HG03457 (cell line): ENCODE results near the gene TMEM81.

ENCODE experiments used
- ATAC-seq: cut with Tn5 transposase; IDR thresholded peaks from one replicate; pipeline ENCODE4 v1.9.1; 2021; ENCODE audit warnings: moderate number of reproducible peaks; ENCODE audit not compliant: unreplicated experiment

TMEM81 gene

DNA sequence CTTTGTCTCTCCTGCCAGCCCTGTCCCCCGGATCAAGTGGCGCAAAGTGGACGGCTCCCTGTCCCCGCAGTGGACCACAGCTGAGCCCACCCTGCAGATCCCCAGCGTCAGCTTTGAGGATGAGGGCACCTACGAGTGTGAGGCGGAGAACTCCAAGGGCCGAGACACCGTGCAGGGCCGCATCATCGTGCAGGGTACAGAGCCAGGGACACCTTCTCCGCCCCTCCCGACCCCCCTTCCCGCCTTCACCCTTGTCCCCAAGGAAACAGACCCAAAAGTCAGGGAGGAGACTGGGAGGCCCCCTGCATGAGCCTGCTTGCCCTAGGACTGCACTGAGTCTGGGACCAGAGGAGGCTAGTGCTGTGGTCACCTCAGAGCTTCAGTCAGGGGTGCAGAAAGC, 23.0 kb downstream of the TMEM81 start:
- no peak for ATAC-seq

DNA sequence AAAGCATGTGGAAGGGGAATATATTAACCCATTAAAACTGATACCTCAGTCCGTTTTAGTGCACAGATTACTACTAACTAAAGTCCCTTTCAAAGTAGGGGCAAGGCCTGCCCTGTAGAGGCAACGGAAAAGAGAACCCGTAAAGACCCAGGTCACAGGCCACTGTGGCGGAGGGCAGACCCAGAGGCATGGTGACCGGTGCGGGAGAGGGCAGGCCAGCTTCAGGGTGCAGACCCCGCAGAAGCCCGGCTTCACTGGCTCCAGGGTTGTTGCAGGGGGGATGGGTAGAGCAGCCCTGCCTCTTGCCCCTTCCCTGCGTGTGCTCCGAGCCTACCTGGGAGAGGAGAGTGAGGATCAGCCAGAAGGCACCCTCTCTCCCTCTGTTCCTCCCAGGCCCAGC, 23.5 kb downstream of the TMEM81 start:
- ATAC-seq = no peak

DNA sequence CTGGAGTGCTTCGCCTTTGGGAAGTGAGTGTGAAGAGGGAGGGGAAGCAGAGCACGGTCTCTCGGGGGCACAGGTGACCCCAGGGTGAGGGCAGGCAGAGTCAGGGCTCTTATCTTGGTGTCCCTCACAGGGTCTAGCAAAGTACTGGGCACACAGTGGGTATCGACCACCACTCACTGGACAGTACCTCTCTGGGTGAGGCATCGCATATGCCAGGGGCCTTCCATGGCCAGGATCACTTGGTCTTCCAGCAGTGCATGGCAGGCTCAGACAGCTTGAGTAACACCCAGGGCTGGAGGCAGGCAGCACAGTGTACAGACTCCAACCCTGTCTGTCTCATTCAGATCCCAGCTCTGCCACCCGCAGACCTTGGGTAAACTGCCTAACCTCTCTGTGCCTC, 24.6 kb downstream of the TMEM81 start:
- ATAC-seq = no peak

DNA sequence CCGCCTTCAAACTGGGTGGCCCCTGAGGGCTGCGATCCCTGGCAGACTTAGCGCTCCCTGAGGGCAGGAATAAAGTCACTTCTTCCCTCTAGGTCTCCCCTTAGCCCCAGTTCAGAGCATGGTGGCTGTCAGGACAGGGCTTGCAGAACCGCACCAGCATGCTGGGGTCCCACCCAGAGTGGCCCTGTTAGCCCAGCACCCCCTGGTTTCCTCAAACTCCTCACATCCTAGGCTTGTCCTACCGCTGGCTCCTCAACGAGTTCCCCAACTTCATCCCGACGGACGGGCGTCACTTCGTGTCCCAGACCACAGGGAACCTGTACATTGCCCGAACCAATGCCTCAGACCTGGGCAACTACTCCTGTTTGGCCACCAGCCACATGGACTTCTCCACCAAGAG, 25.4 kb downstream of the TMEM81 start:
- ATAC-seq = no peak

DNA sequence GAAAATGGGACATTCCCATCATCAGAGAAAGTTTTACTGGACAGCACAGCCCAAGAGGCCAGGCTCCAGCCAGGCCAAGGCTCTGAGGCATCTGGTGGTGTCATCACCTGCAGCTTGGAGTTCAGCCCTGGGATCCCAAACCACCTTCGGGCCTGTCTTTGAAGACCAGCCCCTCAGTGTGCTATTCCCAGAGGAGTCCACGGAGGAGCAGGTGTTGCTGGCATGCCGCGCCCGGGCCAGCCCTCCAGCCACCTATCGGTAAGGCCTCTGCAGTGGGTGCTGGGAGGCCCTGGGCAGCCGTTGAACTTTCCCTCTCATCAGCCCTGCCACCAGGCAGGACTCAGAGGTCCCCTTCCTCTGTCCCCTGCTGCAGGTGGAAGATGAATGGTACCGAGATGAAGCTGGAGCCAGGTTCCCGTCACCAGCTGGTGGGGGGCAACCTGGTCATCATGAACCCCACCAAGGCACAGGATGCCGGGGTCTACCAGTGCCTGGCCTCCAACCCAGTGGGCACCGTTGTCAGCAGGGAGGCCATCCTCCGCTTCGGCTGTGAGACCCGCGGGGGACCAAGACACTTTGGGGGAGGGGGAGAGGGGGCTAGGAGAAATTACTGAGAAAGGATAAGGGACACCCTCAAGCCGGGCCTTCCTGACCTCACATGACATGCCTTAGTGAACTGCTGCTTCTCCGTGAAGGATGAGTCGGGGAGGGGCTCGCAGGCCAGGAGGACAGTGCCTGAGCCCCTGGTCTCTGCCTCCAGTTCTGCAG, 26.3 kb downstream of the TMEM81 start:
- ATAC-seq = no peak

DNA sequence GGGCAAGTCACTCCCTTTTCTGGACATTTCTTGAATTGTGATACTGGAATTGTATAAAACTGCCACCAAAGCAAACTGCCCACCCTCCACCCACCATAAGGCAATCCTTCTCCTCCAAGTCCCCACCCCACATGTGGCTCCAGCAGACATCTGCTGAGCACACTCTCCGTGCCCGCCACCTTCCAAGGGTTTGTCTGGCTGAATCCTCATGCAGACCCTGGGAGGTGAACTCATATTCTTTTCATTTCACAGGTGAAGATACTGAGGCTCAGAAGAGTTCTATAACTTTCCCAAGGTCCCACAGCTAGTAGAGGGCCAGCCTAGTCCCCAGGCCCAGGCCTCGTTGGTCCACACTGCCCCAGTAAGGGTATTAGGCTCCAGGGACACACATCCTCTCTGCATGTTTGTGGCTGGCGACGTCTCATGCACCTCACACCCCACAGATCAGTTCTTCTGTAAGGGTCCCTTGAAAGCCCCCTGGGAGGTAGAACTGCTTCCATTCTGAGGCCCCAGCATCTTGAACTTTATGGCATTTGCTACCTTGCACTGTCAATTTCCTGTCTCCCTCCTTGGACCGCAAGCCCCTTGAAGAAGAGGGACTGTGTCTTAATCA, 27.2 kb downstream of the TMEM81 start:
- ATAC-seq = no peak

DNA sequence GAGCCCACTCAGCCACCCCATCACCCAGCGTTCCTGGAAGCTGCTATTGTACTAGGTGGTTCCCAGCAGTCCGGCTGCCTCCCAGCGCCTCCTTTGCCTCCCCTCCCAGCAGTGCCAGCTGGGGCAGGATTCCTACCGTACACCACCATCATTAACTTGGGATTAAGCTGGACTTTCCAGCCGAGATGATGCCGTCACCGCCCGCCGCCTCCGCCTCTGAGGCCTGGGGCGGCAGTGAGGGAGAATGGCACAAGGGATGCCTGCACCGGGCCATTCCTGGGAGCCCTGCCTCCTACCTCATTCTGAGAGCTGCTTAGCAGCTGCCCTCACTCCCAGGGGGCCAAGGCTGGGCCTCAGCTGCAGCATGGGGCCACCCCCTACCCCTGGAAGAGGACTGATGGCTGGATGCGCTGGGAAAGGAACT, 28.1 kb downstream of the TMEM81 start:
- ATAC-seq = no peak

DNA sequence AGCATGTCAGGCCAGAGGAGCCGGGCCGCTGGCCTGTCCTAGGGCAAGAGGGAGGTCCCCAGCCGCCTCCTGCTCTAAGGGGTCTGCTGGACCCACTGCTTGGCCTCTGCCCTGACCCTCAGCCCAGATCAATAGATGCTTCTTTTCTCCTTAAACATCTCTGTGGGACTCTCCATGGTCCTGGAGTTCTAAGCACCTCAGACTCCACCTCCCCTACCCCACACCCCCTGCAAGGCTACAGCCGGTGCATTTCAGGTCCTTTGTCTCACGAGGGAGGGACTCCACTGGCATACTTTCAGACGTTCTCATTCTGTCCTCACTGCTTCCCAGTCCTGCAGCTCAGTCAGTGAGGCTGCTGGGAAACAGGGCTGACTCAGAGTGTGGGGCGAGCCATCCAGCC, 30.2 kb downstream of the TMEM81 start:
- ATAC-seq = no peak

DNA sequence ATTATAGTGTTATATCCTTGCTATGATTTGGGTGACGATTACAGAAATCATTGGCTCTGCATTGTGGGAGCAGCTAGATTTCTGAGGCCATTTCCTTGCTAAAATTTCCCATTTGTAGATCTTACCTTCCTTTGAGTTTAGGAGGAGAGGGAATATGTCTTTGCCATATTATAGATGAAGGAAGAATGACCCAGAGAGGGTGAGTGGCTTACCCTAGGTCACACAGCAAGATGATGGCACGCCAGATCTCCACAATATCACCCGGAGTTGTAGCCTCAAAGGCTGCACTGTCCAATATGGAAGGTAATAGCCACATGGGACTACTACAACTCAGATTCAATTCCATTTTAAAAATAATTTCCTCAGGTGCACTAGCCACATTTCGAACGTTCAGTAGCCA, 31.0 kb downstream of the TMEM81 start:
- no peak for ATAC-seq

DNA sequence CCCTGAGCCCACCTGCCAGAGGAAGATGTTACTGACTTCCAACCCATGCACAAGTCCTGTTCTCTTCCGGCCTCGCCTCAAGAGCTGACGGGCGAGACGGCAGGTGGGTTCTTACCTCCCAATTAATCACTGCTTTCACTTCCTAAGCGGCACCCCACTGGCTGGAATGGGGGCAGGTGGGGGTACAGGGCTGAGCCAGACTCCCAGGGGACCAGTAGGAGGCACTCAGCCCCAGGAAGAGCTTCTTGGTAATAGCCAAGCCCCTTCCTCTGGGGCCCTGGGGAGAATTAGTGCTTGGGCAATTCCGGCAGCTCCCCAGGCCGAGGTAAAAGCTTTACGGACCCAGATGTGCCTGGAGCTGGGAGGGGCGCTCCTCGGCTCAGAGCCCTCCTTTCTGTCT, 31.6 kb downstream of the TMEM81 start:
- ATAC-seq = no peak

DNA sequence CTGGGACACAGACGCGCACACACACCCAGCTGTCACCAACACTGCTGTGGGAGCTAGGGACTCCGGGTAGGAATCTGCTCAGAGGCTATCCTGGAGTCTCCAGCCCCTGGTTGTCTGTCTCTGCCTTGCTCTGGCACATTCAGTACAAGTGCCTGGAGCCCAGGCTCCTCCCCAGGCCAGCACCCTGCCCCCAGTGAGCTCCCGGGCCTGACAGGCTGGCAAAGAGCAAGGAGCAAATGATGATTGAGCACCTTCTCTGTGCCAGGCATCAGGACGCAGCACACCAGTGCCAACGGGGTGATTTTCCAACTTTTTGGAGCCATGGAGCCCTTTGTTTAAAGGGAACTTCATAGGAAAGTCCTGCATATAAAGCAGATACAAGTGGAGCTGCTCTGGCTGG, 34.8 kb downstream of the TMEM81 start:
- ATAC-seq = no peak

DNA sequence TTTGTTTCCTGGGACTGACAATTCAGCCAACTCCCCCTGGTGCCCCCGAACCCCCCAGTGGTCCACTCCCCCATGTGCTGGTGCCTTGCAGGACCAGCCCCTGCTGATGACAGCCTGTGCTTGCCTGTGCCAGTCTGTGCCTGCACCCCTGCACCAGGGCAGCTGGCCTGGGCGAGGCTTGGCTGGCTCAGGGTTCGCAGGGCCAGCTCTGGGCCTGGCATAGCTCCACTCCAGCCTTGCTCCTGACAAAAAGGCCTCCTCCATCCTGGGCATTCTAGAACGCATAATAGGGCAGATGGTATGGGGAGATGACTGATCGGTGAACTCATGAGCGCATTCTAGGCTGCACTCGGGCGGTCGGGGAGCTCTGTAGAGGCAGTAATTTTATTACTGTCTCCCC, 35.9 kb downstream of the TMEM81 start:
- ATAC-seq = no peak

DNA sequence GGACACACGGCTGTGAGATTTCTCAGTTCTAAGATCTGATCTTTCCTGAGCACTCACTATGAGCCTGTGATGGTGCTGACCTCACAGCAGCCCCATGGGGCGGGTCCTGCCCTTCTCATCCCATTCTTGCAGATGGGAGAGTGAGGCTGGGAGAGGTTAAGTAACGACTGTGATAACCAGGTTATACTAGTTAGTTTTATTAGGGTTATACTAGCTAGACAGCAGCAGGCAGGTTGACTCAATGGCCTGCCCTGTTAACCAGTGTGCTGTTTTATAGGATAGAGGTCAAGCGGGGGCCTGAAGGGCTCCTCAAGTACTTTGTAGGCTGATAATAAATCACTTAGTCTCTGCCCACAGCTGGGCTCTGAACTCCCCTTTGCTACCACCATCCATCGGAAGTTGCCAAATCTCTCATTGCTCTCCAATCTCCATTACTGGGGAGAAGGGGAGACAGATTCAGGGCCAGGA, 36.5 kb downstream of the TMEM81 start:
- ATAC-seq = no peak

DNA sequence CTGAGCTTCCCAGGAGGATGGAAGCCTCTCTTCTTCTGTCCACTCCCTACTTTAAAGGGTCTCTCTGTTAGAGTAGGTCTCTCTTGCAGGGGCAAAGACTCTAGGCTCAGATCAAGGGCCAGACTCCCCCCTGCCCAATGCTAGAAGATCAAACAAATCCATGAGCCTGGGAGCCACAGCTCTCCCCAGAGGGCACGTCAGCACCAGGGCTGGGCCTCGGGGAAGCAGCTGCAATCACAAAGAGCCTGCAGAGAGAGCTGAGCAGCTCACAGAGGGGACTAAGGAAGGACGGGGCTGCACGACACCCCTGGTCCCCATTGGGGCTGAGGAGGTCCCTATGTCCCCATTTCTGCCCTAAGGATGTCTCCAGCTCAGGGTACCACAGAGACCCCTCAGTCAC, 37.4 kb downstream of the TMEM81 start:
- no peak for ATAC-seq

DNA sequence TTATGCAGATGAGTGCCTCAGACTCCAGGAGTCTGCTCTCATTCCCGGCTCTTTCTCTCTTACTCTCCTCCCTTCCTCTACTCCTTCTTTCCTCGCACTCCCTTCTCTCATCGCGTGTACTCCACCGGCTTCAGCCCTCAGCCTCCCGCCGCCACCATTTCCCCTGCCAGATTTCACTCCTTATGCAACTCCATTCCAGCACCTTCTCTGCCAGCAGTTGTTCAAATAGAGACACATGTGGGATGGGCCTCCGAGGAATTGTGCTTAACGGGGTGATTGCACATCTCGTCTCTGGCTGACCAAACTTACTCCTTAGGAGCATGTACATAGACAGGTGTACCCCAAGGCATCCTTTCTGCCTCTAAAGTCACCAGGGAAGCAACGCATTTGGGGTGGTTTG, 39.1 kb downstream of the TMEM81 start:
- no peak for ATAC-seq

DNA sequence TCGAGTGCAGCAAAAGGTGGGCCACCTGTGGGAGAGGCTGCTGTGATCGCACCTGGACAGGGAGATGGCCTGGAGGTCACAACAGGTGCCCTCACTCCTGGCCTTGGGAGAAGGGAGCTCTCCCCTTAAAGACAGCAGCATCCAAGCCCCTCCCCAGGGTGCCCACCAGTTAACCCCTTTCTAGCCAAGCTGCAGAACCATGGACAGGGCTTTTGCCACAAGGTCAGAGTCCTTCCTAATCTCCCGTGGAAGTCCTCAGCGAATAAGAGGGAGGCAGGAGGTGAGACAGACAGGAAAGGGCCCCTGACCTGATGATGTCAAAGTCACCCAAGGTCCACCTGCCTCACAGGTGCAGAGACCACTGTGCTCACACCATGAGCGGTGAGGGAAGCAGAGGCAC, 39.5 kb downstream of the TMEM81 start:
- no peak for ATAC-seq

DNA sequence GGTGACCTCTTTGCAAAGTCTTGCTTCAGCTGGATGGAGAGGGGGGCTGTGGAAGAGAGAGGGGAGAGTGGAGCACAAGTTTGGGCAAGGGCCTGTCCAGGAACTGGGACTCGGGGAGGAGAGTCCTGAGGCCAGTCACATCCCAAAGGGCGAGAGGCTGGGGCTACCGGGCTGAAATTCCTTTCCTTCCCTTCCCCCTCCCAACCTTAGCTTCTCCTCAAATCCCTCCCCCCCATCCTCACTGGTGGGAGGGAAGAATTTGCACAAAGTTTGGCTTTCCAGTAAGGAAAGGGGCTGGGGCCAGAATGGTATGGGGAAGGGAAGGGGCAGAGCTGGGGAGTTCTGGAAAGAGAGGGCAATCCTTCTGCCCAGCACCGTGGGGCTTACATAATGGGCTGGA, 40.4 kb downstream of the TMEM81 start:
- ATAC-seq = no peak

DNA sequence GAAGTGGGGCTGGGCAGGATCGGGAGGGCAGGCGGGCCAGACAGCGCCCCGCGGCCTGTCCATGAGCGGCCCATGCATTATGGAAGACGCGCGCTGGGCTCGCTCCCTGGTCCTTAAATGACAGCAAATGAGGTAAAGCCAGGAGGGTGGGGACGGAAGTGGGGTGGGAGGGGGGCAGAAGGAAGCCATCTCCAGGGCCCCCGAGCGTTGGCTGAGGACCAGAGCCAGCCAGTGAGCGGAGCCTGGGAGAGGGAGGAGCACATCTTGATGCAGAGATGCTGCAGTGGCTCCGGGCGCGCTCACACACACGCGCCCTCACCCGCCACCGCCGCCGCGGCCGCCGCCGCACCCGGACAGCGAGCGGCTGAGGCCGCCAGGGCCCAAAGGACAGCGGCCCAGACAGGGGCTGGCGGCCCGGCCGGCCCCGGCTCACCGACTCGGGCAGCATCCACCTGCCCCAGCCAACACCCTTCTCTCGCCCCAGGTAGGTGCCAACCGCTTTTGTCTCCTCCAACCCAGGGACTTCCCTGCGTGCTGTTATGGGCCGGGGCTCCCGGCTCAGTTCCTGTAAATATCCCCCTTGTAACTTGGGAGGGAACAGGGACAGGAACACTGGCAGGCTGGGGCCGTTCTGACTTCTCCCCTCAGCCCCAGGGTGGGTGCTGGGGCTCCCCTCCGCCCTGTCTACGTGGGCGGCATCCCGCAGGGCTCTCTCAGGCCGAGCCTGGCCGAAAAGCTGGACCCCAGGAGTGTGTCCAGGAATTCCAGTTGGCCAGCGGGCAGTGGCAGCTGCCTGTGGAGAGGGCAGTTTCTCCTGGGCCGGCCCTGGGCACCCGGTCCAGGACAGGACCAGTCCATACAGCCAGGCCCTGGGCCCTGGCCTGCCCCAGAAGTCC, 41.1 kb downstream of the TMEM81 start, which contains the start of gene CNTN2:
CNTN2 (plus strand) TSS at position 302 of the 896 bp plus-strand sequence. CDS start 9,974 bp downstream, outside the sequence.
- ATAC-seq = no peak

DNA sequence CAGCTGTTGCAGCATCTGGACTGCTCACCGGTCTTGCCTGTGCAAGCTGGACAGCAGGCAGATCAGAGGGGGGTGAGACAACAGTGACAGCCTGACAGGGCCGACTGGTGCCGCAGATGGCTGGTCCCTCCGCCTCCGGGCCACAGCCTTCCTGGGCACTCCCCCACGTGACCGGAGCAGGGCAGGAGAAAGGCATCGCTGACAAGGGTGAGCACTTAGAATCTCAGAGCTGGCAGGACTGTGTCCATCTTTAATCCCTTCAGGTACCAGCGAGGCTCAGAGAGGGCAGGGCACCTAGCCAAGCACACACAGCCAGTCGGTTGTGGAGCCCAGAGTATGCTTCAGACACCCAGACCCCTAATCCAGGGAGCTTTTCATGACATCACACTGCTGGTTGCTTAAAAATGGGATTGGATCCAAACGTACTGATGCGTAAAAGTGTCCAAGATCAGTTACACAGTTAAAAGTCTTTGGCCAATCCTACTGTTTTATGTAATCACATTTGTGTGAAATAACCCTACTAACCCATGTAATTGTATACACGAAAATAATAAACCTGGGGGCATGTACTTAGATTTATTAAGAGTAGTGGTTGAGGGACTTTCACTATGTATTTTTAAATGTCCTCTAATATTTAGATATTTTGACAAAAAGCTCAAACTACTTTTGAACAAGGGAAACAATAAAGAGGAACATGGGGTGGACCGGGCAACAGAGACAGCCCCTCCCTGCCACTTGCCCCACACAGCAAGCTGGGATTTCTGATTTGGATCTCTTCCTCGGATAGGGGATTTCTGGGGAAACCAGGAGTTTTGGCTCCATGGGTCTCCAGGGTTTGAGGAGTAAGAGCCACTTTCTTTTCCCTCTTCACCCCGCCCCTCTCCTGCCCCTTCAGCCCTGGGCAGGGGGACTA, 42.0 kb downstream of the TMEM81 start:
- ATAC-seq = no peak

DNA sequence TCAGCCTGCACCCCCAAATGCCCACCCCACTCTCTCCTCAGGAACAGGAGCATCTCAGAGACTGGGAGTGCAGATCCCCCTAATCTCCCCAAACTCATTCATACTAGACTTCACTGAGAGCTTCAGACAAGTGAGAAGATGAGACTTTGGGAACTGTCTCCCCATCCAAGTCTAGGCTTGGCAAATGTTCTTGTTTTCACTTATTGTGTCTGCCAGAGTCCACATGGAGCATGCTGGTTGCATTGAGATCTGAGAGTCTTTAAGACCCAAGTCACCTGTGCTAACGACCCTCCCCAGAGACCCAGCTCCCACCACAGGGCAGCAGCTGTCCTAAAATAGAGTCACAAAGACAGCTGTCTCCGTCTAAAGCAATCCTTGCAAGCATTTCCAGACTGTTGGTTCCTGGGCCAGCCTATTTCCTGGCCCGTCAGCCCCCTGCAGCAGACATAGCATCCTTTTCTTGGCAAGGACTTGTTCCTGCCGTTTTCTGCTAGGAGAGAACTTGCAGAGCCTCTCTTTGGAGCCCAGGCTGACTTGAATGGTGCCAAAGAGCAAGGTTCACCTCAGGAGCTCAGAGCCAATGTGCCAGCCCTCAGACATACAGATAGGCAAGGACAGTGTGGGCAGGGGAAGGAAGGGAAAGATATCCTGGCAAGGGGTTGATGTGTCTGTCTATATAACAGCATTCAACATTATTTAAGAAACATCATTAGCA, 43.1 kb downstream of the TMEM81 start:
- ATAC-seq = no peak
